GM18870 (cell line): ENCODE measurements around the gene FAXDC2.

ENCODE experiments used
- ATAC-seq: cut with Tn5 transposase; IDR thresholded peaks from one replicate; pipeline ENCODE4 v1.9.1; 2021; ENCODE audit warnings: moderate library complexity; ENCODE audit not compliant: unreplicated experiment

The FAXDC2 gene

GRCh38 chr5:154850255-154851062 lies at the start of gene FAXDC2:
Gene FAXDC2, minus strand, starts transcription at chr5:154850603. Its CDS starts 12,425 bp downstream, at chr5:154838178.
- ATAC-seq, result no peak

GRCh38 chr5:154900066-154900465 lies 49.7 kb upstream of the FAXDC2 start:
- ATAC-seq, result no peak

DNA sequence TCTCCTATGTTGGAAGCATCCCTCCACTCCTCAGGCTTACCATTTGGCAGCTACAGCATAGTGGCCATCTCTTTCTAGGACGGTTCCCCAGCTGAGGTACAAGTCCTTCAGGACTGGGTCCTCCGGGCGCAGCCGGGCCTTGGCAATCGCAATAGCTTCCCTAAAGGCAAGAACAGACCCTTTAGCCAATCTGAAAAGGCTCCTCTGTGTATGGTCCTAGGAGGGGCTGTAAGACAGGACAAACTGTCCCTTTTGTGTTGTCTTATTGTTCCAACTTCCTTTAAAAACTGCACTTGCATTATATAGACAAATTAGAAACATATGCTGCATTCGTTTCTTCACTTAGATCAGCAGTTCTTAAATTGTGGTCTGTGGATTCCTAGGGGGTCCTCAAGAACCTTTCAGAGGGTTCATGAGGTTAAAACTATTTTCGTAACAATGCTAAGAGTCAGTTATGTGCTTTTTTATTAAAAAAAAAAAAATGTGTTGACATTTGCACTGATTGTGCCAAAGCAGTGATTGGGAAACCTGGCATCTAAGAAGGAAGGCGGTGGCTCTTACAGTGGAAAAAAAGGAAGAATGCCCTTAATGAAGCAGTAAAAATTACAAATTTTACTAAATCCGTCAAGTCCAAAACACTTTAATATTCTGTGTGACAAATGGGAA lies 48.9 kb upstream of the FAXDC2 start:
- no peak for ATAC-seq

DNA sequence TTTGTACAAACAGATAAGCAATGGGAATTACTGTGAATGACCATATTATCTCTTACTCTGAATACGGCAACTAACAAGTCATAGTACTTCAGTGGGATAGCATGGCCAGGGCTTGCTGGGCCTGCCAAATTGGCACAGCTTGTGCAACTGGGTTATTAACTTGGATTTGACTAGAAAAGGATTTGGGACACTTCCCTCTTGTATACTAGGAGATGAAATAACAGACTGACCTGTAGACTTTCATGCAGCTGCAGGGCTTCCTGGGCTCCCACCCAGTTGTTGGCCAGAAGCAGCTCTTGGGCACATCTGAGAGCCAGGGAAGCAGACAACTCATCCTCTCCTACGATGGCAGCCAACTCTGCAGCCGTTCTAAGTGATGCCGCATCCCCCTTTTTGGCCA lies 47.8 kb upstream of the FAXDC2 start:
- no peak for ATAC-seq

GRCh38 chr5:154896562-154897165 lies 46.3 kb upstream of the FAXDC2 start:
- ATAC-seq, result no peak

DNA sequence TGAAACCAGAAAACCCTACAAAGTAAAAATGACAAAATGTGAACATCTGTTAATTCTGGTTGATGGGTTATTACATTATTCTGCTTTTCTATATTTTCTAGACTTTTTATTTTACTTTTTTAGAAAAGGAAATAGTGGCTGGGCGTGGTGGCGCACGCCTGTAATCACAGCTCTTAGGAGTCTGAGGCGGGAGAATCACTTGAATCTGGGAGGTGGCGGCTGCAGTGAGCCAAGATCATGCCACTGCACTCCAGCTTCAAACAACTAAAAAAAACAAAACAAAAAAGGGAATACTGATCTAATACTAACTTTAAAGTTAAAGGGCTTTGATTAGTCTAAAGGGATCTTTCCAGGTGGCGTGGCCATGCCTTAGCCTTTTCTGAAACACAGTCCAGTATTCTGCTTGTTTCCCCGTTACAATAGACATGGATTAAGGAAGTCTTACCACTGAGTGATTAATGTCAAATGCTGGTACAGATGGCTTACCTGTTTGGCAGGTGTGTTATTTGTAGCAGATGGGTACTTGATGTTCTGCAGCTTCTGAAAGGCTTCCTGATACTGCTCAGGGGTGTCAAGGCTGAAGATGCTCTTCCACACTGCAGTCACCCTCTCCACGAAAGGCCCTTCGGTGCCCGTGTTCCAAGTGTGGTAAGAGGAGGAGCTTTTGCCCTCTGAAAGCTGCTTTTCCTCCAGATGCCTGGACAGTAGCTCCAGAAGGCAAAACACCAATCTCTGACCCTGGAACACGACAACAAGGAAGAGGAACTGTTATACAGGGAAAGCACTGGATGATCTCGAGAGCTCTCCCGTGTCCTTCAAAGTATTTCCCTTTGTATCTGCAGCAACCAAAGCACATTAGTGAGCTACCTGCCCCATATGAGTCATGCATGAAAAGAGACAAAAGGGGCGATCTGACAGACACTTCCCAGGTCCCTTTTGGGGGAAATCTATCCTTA lies 45.5 kb upstream of the FAXDC2 start:
- no peak for ATAC-seq

DNA sequence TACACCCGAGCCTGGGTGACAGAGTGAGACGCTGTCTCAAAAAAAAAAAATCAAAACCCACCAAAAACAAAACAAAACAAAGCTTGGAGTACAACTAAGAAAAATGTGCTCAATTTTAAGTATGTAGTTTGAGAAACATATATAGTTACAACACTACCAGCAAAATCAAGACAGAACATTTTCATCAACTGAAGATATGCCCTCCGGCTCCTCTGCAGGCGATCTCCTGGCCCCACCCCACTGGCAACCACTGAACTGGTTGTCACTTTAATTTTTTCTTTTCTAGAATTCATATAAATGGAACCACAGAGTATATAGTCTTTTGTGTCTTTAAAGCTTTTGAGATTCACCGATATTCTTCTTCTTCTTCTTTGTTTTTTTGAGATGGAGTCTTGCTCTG lies 43.0 kb upstream of the FAXDC2 start:
- ATAC-seq, result no peak

DNA sequence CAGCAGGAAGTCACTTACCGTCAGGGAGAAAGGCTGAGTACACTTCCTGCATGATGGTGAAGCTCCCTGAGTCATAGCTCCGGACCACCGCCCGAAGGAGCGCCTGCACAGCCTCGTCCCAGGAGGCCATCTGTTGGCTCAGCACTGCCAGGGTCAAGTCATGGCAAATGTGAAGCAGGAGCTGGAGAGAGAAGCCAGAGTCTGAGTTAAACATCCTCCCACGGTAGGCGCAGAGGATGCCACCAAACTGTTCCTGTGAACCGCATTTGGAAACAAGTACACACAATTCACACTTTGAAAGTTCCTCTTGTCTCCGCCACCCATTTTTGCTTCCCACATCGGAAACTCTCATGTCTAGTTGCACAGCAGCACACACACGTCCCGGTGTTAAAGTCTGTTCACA lies 42.0 kb upstream of the FAXDC2 start:
- no peak for ATAC-seq

DNA sequence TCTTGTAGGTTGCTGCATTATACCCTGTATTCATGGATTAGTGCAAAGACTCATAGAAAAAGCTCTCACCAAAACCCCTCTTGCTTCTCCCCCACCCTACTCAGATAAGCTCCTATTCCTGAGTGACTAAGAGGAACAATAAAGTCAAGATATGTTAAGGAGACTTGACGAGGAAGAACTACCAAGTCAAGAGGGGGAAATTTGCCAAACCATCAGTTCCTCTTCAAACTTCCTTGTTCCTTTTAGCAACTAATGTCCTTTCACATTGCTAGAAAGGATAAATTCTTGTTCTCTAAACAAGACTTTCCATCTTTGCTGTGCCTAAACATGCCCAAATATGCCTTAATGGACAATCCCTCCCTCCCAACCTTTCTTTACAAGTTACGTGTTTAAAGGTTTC lies 35.0 kb upstream of the FAXDC2 start:
- no peak for ATAC-seq

DNA sequence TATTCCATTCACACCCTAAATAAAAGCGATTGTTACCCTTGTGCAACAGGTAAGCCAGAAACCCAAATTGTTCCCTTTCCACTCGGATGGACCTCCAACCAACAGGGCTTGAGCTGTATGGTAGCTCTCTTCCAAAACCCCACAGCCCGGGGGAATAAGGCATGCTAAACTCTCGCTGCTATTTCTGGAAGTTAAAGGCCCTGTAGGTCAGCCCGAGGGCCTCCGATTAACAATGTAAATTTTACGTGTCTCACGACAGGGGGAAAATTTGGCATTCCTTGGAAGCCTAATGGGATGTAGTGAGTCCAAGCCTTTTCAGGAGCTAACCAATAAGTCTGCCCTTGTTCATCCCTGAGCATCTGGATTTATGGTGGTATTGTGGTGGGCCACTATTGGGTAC lies 34.0 kb upstream of the FAXDC2 start:
- no peak for ATAC-seq

DNA sequence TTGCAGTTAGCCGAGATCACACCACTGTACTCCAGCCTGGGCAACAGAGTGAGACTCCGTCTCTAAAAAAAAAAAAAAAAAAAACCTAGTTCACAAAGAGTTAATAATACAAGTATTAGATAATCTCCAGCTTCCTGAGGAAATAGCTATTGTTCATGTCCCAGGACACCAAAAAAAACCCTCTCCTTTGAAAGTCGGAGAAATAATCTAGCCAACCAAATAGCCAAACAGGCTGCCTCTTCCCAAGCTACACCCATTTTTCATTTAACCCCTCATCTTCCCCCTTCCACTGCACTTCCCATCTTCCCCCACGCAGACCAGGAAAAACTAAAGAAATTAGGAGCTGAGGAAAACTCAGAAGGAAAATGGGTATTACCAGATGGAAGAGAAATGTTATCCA lies 31.6 kb upstream of the FAXDC2 start:
- no peak for ATAC-seq

DNA sequence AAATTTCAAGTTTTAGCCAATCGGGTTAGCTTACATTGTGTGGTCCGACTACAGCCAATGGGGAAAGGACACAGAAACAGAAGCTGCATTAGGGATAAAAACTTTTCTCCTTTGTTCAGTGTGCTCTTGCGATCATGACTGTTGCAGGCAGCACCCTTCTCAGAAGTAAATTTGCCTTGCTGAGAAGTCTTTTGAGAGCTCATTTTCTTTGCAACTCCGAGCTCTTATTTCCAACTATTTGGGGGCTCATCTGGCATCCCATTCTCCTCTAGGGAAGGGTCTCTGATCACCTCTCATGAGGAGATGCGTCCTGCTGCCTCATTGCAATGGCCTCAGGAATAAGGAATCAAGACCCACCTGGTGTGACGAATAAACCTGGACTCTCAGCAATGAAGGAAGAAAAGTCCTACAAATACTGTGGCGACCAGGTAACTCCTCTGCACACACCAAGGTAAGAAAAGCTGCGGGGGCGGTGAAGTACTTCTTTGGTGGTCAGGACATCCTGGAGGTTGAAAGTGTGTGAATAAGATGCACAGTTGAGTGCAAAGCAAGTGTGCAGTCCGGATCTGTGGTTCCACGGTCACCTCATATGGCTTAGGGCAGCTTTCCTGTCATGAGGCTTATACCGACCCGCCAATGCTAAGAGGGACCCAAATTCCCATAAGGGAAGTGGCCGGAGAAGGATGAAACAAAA lies 28.4 kb upstream of the FAXDC2 start:
- no peak for ATAC-seq

DNA sequence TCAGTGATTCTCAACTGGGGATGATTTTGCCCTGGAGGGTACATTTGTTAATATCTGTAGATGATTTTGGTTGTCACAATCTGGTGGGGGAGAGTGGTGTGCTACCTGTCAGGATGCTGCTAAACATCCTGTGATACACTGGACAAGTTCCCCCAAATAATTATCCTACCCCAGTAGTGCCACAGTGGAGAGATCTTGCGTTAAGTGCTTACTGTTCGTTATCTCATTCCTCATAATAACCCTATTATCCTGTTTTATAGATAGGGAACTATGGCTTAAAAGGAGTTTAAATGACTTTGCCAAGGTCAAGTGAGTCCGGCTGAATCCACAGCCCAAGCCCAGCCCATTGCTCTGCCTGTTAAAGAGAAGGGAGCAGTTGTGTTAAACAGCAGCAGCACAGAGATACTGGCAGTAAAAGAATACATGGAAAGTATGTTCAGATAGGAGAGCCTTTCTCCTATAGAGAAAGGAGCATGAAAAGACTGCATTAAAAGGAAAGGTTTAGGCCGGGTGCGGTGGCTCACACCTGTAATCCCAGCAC lies 23.5 kb upstream of the FAXDC2 start:
- no peak for ATAC-seq

- ATAC-seq, result no peak
These were observed 21.3 kb upstream of the FAXDC2 start for GRCh38 chr5:154871734-154872133.

GRCh38 chr5:154868702-154869101 lies 18.3 kb upstream of the FAXDC2 start:
- no peak for ATAC-seq

- ATAC-seq, result no peak
These were observed 16.4 kb upstream of the FAXDC2 start for GRCh38 chr5:154866841-154867240.

DNA sequence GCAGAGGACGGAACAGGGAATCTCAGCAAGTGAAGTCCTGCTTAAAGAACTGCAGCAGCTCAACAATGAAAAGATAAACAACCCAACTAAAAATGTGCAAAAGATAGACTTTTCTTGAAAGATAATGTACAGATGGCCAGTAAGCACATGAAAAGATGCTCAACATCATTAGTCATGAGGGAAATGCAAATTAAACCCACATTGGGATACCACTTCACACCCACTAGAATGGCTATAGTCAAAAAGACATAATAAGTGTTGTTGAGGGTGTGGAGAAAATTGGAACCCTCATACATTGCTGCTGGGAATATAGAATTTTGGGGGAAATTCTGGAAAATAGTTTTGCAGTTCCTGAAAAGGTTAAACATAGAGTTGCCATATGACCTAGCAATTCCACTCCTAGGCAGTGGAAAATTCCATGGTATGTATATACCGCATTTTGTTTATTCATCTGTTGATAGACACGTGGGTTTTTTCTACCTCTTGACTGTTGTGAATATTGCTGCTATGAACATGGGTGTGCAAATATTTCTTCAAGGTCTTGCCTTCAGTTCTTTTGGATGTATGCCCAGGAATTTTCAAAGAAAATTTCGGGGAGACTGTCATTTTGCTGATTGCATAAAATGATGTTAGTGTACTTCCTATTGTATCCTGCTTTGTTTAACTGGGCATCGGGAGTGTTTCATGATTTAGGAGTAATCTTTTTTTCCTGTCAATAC lies 15.2 kb upstream of the FAXDC2 start:
- ATAC-seq, result no peak

- ATAC-seq, result no peak
These were observed 13.1 kb upstream of the FAXDC2 start for GRCh38 chr5:154863291-154864080.

DNA sequence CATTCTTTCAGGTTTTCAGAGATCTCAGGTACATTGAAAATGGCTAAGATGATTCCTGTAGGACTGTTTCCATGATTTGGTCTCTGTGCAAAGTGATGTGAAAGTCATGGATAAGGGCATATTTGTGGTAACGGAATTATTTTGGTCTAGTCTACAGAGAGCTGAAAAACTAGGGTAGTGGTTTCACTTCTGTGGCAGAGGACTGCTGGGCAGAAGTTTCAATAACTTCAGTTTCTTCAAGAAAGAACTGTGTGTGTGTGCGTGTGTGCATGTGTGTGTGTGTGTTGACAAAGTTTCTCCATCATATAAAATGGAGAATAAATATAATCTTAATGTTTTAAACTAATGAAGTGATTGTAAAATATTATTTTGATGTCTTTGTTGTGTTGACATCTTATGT lies 12.4 kb upstream of the FAXDC2 start:
- no peak for ATAC-seq
